NCI-H1092 treated with DMSO at 0.1 percent for 48 hours (cell line): ENCODE measurements around the gene IL1RN.
"Not testable (repeated sequence)": the region's sequence is repeated elsewhere in the genome, so short reads cannot be mapped to it uniquely, and the experiment has no call there.

ENCODE experiments used
- DNase-seq: peaks from one replicate; lab custom pipeline; 2025; lab: John Stamatoyannopoulos, UW

IL1RN gene, protein sequence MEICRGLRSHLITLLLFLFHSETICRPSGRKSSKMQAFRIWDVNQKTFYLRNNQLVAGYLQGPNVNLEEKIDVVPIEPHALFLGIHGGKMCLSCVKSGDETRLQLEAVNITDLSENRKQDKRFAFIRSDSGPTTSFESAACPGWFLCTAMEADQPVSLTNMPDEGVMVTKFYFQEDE

DNA sequence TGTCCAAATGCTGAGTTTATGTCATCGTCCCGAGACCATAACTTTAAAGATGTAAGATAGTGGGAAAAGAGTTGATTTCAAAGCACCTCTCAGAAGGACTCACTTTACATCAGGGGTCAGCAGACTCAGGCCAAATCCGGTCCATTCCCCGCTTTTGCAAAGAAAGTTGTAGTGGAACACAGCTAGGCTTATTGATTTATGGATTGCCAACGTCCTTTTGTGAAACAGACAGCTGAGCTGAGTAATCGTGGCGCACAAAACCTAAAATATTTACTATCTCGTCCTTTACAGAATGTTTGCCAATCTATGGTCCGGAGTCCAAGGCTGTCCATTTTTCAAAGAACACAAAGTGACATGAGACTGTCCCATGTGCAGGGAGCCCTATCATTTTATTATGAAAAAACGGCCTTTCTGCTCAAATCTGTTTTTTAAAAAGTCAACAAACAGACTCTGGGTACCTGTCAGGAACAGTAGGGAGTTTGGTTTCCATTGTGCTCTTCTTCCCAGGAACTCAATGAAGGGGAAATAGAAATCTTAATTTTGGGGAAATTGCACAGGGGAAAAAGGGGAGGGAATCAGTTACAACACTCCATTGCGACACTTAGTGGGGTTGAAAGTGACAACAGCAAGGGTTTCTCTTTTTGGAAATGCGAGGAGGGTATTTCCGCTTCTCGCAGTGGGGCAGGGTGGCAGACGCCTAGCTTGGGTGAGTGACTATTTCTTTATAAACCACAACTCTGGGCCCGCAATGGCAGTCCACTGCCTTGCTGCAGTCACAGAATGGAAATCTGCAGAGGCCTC lies at the start of gene IL1RN:
Gene IL1RN (plus strand): TSS at position 754 of the 801 bp plus-strand sequence. CDS start 27 bp downstream, at position 781.
- DNase-seq = no peak

- no peak for DNase-seq
Measured at GRCh38 chr2:113077921-113078320, 49.5 kb upstream of the IL1RN start.

- no peak for DNase-seq
Measured at GRCh38 chr2:113078350-113078839, 49.0 kb upstream of the IL1RN start.

- no peak for DNase-seq
Measured at GRCh38 chr2:113079131-113079530, 48.3 kb upstream of the IL1RN start.

DNA sequence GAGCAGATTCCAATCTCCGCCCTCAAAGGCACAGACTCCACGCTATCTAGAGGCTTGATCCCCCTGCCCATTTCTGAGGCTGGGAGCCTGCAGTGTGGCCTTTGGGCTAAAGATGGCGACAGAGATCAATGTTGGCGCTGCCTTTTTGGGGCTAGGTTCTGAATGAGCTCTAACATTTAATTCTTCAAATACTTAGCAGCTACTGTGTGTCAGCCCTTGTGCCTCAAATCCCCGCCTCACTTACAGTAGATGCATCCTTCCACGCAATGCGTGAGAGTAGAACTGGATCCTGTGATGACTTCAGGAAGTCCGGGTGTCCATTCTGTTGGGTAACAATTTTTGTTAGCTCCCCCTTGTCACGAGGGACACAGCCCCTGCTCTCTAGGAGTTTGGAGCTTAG lies 47.3 kb upstream of the IL1RN start:
- DNase-seq = peak; percentile 15

DNA sequence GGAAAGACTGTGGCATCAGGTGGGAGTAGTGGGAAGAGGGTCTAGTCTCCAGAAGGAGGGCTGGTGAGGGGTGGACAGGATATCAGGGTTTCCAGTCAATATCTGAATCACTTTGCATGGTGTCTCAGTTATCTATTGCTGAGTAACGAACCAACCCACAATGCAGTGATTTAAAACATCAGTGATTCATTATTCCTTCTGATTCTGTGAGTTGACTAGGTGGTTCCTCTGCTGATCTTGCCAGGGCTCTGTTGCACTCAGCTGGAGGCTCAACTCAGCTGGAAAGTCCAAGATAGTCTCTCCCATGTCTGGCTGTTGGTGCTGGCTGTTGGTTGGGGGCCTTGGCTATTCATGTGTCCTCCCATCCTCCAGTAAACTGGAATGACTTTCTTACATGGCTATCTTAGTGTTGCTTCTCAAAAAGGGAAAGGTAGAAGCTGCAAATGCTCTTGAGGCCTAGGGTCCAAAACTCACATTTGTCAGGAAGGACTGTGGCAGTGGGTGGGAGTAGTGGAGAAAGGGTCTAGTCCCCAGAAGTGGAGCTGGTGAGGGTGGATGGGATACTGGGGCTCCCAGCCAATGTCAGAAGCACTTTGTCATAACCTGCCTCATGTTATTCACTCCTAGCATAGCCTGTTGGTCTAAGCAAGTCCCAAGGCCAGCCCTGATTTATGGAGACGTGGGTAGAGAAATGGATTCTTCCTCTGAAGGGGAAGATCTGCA lies 45.7 kb upstream of the IL1RN start:
- DNase-seq = no peak

DNA sequence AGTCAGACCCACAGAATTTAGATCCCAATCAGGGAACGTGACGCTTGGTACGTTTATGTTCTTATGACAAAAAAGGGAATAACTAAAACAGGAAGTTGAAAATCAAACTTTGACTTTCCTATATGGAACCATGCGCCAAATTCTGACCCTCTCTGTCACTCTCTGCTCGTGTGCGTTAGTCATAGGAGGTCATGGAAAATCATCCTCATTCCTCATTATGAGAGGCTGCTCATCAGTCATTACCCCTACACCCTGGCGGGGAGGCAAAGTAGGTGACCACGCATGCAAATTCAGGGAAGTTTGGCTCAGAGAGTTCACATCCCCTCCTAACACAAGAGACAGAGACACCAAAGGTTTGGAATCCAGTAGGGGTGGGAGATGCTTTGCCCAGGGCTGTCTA lies 44.1 kb upstream of the IL1RN start:
- no peak for DNase-seq

GRCh38 chr2:113084249-113085000 lies 43.0 kb upstream of the IL1RN start:
- no peak for DNase-seq

- DNase-seq = no peak
Measured at GRCh38 chr2:113085542-113085941, 41.9 kb upstream of the IL1RN start.

DNA sequence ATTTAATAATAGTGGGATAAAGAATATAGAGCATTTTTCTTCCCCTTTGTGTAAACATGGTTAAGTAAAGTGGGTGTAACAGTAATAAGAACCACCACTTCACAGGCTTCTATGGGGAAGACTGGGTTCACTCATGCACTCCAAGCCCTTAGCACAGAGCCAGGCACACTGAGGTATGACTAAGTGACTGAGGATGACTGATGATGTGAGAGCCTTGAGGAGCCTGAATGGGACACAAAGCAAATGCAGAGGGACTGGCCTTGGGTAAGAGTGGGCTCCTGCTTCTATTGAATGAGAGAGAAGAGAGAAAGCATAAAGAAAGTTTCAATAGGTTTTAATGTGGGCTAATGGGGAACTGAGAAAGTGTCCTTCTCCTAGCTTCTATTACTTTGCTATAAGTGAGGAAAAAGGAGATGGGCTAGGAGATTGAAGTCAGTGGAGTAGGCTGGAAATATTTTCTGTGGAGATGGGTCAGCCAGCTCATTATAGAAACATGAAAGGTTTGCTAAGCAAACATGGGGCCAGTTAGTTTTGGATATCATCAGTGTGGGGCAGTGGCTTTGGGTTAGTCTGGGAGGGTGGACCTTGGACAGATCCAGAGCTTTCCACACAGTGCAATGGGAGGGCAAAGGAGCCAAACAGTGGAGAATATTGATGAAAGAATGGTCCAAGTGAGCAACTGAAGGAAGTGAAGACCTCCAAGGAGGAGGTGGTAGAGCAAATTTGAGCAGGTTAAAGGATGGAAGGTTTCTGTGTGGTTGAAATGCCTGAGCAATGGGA lies 39.0 kb upstream of the IL1RN start:
- DNase-seq = no peak

GRCh38 chr2:113089916-113090315 lies 37.5 kb upstream of the IL1RN start:
- DNase-seq = no peak

DNA sequence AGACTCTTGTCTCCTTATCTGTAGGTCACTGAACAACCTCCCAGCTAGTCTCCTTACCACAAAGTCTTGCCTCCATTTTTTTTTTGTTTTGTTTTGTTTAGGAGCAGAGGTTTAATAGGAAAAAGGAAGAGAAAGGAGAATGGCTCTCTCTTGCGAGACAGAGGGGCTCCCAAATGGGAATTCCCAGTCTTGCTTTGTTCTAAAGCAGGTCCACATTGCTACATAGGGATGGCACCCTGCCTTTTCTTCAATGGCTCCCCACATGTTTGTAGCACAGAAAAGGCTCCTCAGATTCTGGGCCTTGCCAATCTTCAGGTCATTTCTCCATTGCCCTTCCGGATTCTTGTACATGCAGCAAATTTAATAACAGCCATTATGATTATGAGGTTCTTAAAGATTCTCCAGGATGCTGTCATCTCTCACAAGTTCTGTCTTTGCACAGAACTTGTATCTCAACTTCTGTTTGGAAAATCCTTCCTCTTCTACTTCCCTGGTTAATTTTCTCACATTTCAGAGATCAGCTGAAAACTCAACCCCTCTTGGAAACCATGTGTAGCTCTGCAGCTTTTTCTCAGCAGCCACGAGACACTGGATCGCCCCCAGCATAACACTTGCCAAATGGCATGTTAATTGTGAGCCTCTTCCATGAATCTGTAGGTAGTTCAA lies 36.0 kb upstream of the IL1RN start:
- no peak for DNase-seq

DNA sequence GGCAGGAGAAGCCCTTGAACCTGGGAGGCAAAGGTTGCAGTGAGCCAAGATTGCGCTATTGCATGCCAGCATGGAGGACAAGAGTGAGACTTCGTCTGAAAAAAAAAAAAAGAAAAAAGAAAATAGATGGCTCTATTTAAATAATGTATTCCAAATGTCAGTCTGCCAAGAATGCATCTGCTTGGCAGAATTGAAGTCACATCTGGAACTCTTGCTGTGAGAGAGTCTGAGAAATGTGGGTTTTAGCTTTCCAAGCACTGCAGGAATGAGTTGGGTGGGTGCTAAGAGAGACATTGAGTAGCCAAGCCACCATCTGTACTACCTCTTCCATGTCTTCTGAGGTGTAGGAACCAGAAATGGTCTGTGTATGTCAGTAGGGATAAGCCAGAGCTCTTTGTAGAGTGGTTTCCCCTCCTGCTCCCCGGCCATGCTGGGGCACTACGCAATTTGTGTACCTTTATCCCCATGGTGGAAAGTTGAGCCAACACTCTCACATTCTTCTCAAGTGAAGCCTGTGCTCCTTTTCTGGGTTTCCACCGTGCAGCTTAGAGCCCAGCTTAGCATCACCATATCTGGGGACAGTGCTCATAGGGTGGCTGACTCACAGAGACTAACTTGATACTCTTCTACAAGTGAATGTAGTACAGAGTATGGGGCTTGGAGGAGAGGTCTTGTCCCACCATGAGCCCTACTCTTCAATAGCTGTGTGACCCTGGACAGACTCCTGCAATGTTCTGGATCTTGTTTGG lies 34.4 kb upstream of the IL1RN start:
- DNase-seq = no peak

GRCh38 chr2:113093613-113093977 lies 33.8 kb upstream of the IL1RN start:
- DNase-seq = no peak

- DNase-seq = not testable (repeated sequence)
Measured at GRCh38 chr2:113096306-113096705, 31.1 kb upstream of the IL1RN start.

- not testable (repeated sequence) for DNase-seq
Measured at GRCh38 chr2:113096842-113097618, 30.4 kb upstream of the IL1RN start.

DNA sequence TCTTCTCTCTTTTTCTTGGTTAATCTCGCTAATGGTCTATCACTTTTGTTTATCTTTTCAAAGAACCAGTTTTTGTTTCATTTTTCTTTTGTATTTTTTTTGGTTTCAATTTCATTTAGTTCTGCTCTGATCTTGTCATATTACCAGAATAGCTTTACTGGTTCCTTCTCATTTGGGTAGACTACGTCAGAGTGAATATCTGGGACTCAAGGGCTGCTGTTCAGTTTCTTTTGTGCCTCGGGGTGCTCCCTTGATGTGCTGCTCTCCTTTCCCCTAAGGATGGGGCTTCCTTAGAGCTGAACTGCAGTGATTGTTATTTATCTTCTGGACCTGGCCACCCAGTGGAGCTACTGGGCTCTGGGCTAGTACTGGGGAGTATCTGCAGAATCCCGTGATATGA lies 29.4 kb upstream of the IL1RN start:
- no peak for DNase-seq

- no peak for DNase-seq
Measured at GRCh38 chr2:113098532-113098931, 28.9 kb upstream of the IL1RN start.

GRCh38 chr2:113102133-113102532 lies 25.3 kb upstream of the IL1RN start:
- DNase-seq = no peak
